KG1 (cell line): Measurements from ENCODE around the gene GMDS.

Source experiments
- DNase-seq: peaks from one replicate; lab custom pipeline; 2025; lab: John Stamatoyannopoulos, UW

GMDS gene

DNA sequence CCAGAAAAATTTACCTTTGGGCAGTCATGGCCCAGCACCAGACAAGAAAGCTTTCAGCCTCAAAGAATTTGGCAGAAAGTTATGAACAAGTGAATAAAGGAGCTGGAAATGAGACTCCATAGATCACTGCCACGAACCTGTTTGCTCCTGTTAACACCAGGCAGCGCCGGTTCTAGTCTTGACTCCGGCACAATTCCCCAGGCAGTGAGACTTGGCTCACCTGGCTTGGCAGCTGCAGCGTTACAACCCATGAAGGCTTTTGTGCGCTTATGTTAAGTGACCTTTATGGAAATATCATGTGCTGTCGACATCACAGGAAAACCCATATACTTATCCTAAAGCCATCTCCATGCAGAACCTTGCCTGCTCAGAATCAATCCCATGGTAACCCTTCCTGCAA, 657.9 kb downstream of the GMDS start:
- no peak for DNase-seq

- no peak for DNase-seq
Measured at GRCh38 chr6:1586861-1587450, 658.4 kb downstream of the GMDS start.

- no peak for DNase-seq
Measured at GRCh38 chr6:1586256-1586655, 659.1 kb downstream of the GMDS start.

- DNase-seq, result no peak
Measured at GRCh38 chr6:1585669-1586049, 659.7 kb downstream of the GMDS start.

DNA sequence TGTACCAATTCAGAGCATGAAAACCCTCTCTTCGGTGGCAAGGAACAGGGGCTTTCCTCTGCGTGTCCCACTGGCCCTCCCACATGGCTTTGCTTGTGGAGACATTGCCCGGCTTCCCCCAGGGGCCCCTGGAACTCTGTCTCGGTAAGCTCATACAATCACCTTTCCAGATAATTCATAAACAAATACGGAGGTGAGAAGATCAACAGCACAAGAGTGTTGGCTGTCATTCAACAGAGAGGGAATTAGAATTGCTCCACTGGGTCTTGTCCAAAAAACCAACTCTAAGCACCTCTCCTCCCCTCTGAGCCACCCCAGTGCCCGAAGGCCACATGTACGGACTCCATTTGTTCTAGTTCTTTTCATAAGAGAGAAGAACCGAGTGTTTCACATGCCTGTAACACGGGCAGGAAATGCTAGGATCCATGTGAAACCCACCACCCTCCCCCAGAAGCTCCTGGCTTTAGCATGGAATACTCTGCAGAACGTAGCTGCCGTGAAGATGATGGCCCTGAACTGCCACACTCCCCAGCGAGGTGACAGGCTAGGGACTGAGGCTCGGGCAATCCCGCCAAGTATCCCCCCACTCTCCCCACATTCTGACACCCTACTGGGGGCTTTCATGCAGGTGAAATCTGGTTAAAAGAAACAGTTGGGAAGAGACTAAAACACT, 660.3 kb downstream of the GMDS start:
- no peak for DNase-seq

- no peak for DNase-seq
Measured at GRCh38 chr6:1584146-1584545, 661.3 kb downstream of the GMDS start.

DNA sequence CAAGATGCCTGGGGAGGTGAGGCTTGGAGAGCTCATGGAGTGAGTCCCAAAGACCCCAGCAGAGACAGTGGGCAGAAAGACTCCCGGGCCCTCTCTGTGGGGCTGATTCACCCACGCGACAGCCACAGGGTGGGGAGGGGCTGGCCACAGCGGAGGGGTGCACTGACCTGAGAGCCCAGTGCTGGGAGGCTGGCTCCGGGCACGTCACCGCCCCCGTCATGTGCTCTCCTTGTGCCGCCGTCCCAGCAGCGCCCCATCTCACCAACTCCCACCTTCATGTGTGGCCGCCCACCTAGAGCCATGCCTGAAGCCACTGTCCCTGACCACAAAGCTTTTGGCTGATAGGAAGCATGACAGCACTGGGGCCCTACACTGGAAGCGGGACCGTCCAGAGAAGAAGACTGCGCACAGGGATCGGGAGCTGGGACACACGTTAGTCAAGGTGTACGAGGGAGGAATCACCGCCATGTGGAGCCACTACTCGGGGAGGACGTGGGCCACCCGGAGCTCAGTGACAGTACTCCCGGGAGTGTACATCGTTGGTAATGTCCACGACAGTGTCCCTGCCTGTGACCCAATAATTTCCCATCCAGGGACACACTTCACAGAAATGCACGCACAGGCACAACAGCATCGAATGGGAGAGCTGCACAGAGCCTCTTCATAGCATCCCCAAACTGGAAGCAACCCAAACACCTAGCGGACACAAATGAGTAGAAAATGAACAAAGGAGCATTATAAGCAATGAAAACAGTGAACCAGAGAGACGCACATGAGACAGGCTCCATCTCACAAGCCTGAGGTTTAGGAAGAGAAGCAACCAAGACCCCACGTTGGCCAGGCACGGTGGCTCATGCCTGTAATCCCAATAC, 664.0 kb downstream of the GMDS start:
- DNase-seq, result no peak

- no peak for DNase-seq
Measured at GRCh38 chr6:1580585-1580984, 664.8 kb downstream of the GMDS start.

GRCh38 chr6:1580109-1580508, 665.3 kb downstream of the GMDS start:
- DNase-seq, result no peak

GRCh38 chr6:1579096-1579495, 666.3 kb downstream of the GMDS start:
- DNase-seq, result no peak

DNA sequence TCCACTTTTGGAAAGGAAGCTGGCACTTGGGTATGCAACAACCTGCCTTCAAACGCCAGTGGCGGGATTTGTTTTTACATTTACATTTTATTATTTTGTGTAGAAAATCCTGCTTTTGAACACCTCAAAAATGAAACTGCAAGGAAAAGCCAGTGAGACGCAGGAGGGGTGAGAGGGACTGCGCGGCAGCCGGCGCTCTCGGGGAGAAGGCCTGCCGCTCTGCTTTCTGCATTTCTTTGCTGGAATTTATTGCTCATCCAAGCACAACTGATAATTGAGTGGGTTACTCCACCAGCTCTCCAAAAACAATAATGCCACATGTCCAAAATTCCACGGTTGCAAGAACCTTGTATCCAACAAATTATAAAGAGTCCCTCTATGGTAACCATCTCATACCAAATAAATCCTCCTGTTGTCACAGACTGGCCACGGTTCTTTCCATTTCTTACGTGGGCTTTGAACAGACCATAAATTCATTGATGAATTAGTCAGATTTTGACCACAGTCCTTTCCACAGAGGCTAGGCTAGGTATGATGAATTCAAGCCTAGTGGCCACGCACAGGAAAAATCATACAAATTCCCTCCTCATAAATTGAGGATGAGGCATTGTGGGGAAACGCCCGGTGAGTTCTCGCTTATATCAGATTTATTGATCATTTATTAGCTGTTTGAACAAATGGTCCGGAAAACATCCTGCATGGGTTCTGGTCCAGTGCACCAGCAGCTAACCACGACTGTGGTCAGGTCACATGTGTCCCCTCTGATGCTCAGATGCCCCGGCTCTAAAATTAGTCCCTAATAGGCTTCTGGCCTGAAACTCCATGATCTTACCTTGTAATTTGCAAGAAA, 667.3 kb downstream of the GMDS start:
- no peak for DNase-seq

DNA sequence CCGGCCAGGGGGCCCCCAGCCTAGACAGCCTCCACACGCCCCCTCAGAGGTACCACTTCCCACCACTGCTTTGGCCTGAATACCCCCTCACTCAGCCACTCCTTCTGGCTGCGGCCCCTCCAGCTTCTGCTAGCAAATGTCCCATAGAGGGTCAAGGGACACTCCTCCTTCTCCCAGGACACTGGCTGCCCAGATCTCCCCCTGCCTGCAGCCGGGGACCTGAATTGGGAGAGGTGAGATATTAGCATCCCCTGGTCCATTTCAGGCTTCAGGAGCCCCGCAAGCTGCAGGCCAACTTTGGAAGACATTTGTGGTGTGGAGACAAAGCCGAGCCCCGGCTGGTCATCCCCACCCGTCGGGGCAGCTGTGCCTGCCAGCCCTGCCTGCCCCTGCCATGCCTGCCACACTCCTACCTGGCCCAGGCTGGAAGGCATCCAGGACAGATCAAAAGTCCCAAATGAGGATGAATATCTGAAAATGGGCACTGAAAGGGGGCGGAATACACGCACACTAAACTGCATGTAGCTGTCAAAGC, 668.2 kb downstream of the GMDS start:
- no peak for DNase-seq

DNA sequence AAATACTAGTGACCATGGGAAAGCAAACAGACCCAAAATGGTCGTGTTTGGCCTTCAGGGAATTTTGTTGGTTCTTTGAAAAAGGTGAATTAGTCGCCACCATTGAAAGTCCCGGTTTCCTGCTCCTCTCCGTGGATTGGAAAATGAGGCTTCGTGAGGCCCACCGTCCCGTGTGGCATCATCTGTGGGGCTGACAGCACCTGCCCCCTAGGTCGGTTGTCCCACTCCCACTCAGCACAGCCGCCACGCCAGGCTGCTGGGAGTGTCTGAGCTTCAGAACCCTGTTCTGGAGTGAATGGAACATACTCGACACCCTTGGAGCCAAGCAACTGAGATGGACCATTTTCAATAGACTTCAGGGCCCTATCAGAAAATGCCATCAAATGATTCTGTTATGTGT, 668.7 kb downstream of the GMDS start:
- no peak for DNase-seq

- no peak for DNase-seq
Measured at GRCh38 chr6:1576166-1576565, 669.2 kb downstream of the GMDS start.

DNA sequence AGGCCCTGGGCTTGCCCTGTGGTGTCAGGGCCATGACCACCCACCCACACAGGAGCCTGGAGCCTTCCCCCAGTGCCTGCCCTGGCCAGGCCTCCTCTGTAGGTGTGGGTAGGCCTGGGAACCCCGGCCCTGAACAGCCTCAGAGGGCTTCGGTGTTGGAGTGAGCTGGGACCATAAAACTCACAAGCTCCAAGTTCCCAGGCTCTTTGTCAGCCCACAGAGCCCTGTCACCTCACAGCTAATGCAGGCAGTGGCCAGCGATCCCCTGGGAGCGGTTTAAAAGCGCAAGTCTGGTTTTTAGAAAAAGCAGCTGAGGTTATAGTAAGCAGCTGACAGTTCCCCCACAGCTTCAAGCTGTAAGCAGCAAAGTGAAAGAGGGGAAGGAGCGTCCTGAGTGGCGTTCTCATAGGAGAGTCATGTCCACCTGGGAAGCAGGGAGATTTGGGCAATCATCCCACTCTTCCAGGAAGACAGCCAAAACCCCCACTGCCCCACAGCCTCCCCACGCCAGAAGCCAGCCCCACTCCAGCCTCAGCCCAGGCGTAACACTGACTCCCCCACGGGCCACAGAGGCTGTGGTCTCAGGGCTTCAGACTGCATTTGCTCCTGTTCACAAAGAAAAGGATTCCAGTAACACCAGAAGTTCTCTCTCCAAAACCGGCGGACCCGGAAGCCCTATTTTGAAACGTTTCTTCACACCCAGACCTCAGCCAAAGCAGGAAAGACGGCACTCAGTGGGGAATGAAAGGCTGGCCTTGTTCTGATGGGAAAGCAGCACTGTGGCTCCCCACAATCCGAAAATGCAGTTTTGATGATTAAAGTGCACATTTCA, 670.0 kb downstream of the GMDS start:
- no peak for DNase-seq

- no peak for DNase-seq
Measured at GRCh38 chr6:1574890-1575209, 670.6 kb downstream of the GMDS start.

GRCh38 chr6:1574083-1574761, 671.2 kb downstream of the GMDS start:
- DNase-seq, result no peak
